Liver (tissue), 9 donors: ENCODE data around the gene CSNK2A2. TPM values are rescaled to one million over a fixed set of nuclear protein-coding genes. Genes with fewer than 3 reads are reported as not detected.

Source experiments
- DNase-seq: peaks from one replicate; pipeline ENCODE4 v3.0.0-alpha.2; 2017; ENCODE audit warnings: low spot score
- H3K27ac ChIP-seq, 2 donors: one replicate each; pipeline ENCODE4 v1.7.0; 2013; ENCODE audit warnings: inconsistent platforms in 2 of 2, low read length in 2 of 2, control low read depth in 1 of 2, low read depth in 1 of 2, mild to moderate bottlenecking in 1 of 2
- H3K27me3 ChIP-seq, 4 donors: one replicate each; pipeline versions ENCODE4 v1.6.1 to v1.7.0; 2013; ENCODE audit warnings: low read length in 3 of 4, inconsistent platforms in 1 of 4, mild to moderate bottlenecking in 1 of 4, moderate library complexity in 1 of 4; ENCODE audit not compliant: control insufficient read depth in 4 of 4, insufficient read depth in 4 of 4
- H3K36me3 ChIP-seq, 4 donors: one replicate each; pipeline versions ENCODE4 v1.6.1 to v1.7.0; 2013; ENCODE audit warnings: low read length in 3 of 4, mild to moderate bottlenecking in 3 of 4, low read depth in 1 of 4, moderate library complexity in 1 of 4; ENCODE audit not compliant: control insufficient read depth in 4 of 4, insufficient read depth in 3 of 4
- H3K4me1 ChIP-seq, 4 donors: one replicate each; pipeline versions ENCODE4 v1.6.1 to v1.7.0; 2013; ENCODE audit warnings: low read length in 3 of 4, mild to moderate bottlenecking in 3 of 4, moderate library complexity in 1 of 4; ENCODE audit not compliant: control insufficient read depth in 4 of 4, insufficient read depth in 4 of 4
- H3K4me3 ChIP-seq, 3 donors: one replicate each; pipeline versions ENCODE4 v1.6.1 to v1.7.0; 2013; ENCODE audit warnings: low read length in 3 of 3, control low read depth in 1 of 3, low read depth in 1 of 3, mild to moderate bottlenecking in 1 of 3
- H3K9ac ChIP-seq, 2 donors: one replicate each; pipeline ENCODE4 v1.7.0; 2013; ENCODE audit warnings: low read length in 2 of 2, mild to moderate bottlenecking in 2 of 2, moderate library complexity in 2 of 2, control low read depth in 1 of 2, low read depth in 1 of 2
- H3K9me3 ChIP-seq, 4 donors: one replicate each; pipeline versions ENCODE4 v1.6.1 to v1.7.0; 2013; ENCODE audit warnings: low read length in 3 of 4; ENCODE audit not compliant: control insufficient read depth in 4 of 4
- CTCF ChIP-seq: fragments of 150-350 bp; IDR thresholded peaks from 2 replicates; pipeline ENCODE4 v1.5.1; 2017; ENCODE audit warnings: improper control_type of control experiment, low read depth, low read length; ENCODE audit not compliant: missing input control
- EGR1 ChIP-seq, 2 donors: IDR thresholded peaks; 2 replicates each; pipeline ENCODE4 v1.6.1; 2016 to 2018; ENCODE audit warnings: antibody characterized with exemption in 2 of 2, low read depth in 2 of 2
- FOXA1 ChIP-seq: IDR thresholded peaks from 2 replicates; pipeline ENCODE4 v1.6.1; 2016; ENCODE audit warnings: antibody characterized with exemption
- FOXA2 ChIP-seq: IDR thresholded peaks from 2 replicates; pipeline ENCODE4 v1.6.1; 2016; ENCODE audit warnings: antibody characterized with exemption
- GABPA ChIP-seq, 2 donors: IDR thresholded peaks in 1 of 2; conservative IDR thresholded peaks in 1 of 2; 2 replicates each; pipeline ENCODE4 v1.6.1; 2016; ENCODE audit warnings: antibody characterized with exemption in 2 of 2, mild to moderate bottlenecking in 1 of 2, moderate library complexity in 1 of 2
- HNF4A ChIP-seq, 2 donors: conservative IDR thresholded peaks; 2 replicates each; pipeline ENCODE4 v1.6.1; 2016; ENCODE audit warnings: antibody characterized with exemption in 2 of 2, mild to moderate bottlenecking in 2 of 2
- HNF4G ChIP-seq: IDR thresholded peaks from 2 replicates; pipeline ENCODE4 v1.6.1; 2016; ENCODE audit warnings: antibody characterized with exemption
- JUND ChIP-seq, 2 donors: IDR thresholded peaks; 2 replicates each; pipeline ENCODE4 v1.6.1; 2016; ENCODE audit warnings: antibody characterized with exemption in 2 of 2
- NR2F2 ChIP-seq: IDR thresholded peaks from 2 replicates; pipeline ENCODE4 v1.6.1; 2016; ENCODE audit warnings: antibody characterized with exemption
- RAD21 ChIP-seq, 2 donors: IDR thresholded peaks; 2 replicates each; pipeline ENCODE4 v1.6.1; 2016; ENCODE audit warnings: antibody characterized with exemption in 2 of 2, mild to moderate bottlenecking in 2 of 2
- REST ChIP-seq: IDR thresholded peaks from 2 replicates; pipeline ENCODE4 v1.6.1; 2016; ENCODE audit warnings: antibody characterized with exemption, mild to moderate bottlenecking
- RXRA ChIP-seq, 2 donors: IDR thresholded peaks; 2 replicates each; pipeline ENCODE4 v1.6.1; 2017 to 2018; ENCODE audit warnings: antibody characterized with exemption in 2 of 2, mild to moderate bottlenecking in 1 of 2
- SP1 ChIP-seq: IDR thresholded peaks from 2 replicates; pipeline ENCODE4 v1.6.1; 2018; ENCODE audit warnings: antibody characterized with exemption, mild to moderate bottlenecking
- TAF1 ChIP-seq: conservative IDR thresholded peaks from 2 replicates; pipeline ENCODE4 v1.6.1; 2016; ENCODE audit warnings: antibody characterized with exemption, mild to moderate bottlenecking
- YY1 ChIP-seq: IDR thresholded peaks from 2 replicates; pipeline ENCODE4 v1.6.1; 2016; ENCODE audit warnings: antibody characterized with exemption, mild to moderate bottlenecking
- WGBS: extraction: QIAGEN DNeasy Blood & Tissue Kit; methylation state at CpG from one replicate; pipeline ENCODE4 v1.1.7; 2013; 5-methylcytosine and 5-hydroxymethylcytosine counted together
- polyA plus RNA-seq, 2 donors: library from polyadenylated mRNA; stranded (reverse) in 1 of 2; unstranded in 1 of 2; fragments of 200-250 nt in 1 of 2; fragments of >200 nt in 1 of 2; fragmentation: Nextera tagmentation in 1 of 2; extraction: Ambion mirVana in 1 of 2; gene quantifications; one replicate each; pipeline versions ENCODE4 v1.2.1 to v1.2.3, GENCODE V29; 2013 to 2015
- total RNA-seq, 2 donors: library from RNA; depleted of rRNA; stranded (reverse); fragments of >200 nt; gene quantifications; one replicate each; pipeline ENCODE4 v1.2.3, GENCODE V29; 2014
- TF ChIP-seq, protein P1 (sequence below): IDR thresholded peaks from 2 replicates; pipeline ENCODE4 v1.6.1; 2016; ENCODE audit warnings: antibody characterized with exemption
- TF ChIP-seq, protein P2 (sequence below): IDR thresholded peaks from 2 replicates; pipeline ENCODE4 v1.6.1; 2016; ENCODE audit warnings: antibody characterized with exemption
- TF ChIP-seq, protein P3 (sequence below): IDR thresholded peaks from 2 replicates; pipeline ENCODE4 v1.6.1; 2016; ENCODE audit warnings: antibody characterized with exemption
- donor health status: healthy.
- donor health status: healthy.
- donor health status: healthy.
- donor health status: healthy.
- donor health status: healthy.

Gene CSNK2A2
- total and polyA plus RNA-seq, 4 donors: 9.4 to 21.0 (median 14.7) TPM

- H3K4me1 ChIP-seq: peaks cover 0 to 41% (median 31%) of the 10 kb centered on the region in 4 donors
- peak within 1 kb of the TSS; percentile 78 to 96 (median 89) for H3K4me3 ChIP-seq
- no peaks in the 10 kb centered on the region for H3K27me3 ChIP-seq
- TF ChIP-seq, protein P1, sequence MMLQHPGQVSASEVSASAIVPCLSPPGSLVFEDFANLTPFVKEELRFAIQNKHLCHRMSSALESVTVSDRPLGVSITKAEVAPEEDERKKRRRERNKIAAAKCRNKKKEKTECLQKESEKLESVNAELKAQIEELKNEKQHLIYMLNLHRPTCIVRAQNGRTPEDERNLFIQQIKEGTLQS: peak; percentile 75
- TF ChIP-seq RXRA (IDR thresholded peaks at IDR 0.05): peak; percentile 87 to 93
- TF ChIP-seq, protein P2, sequence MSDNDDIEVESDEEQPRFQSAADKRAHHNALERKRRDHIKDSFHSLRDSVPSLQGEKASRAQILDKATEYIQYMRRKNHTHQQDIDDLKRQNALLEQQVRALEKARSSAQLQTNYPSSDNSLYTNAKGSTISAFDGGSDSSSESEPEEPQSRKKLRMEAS: peak; percentile 96
- TF ChIP-seq YY1: peak; percentile 96
- TF ChIP-seq EGR1 (IDR thresholded peaks at IDR 0.05; ENCODE audit: low read depth in 2 of 2): peak; percentile 51 to 81
- TF ChIP-seq FOXA2: peak; percentile 59
- peak; percentile 71 to 75 for TF ChIP-seq HNF4A (conservative IDR thresholded peaks at IDR 0.05)
- no peak for TF ChIP-seq FOXA1
- TF ChIP-seq SP1: peak; percentile 96
- TF ChIP-seq CTCF: no peak
- peak; percentile 75 to 79 for TF ChIP-seq JUND (IDR thresholded peaks at IDR 0.05)
- peak; percentile 86 for TF ChIP-seq REST
- peak; percentile 66 to 91 for TF ChIP-seq GABPA (IDR thresholded peaks at IDR 0.05 in 1 of 2, conservative IDR thresholded peaks at IDR 0.05 in 1 of 2)
- peak; percentile 72 for TF ChIP-seq TAF1
- TF ChIP-seq, protein P3, sequence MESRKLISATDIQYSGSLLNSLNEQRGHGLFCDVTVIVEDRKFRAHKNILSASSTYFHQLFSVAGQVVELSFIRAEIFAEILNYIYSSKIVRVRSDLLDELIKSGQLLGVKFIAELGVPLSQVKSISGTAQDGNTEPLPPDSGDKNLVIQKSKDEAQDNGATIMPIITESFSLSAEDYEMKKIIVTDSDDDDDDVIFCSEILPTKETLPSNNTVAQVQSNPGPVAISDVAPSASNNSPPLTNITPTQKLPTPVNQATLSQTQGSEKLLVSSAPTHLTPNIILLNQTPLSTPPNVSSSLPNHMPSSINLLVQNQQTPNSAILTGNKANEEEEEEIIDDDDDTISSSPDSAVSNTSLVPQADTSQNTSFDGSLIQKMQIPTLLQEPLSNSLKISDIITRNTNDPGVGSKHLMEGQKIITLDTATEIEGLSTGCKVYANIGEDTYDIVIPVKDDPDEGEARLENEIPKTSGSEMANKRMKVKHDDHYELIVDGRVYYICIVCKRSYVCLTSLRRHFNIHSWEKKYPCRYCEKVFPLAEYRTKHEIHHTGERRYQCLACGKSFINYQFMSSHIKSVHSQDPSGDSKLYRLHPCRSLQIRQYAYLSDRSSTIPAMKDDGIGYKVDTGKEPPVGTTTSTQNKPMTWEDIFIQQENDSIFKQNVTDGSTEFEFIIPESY: peak; percentile 86
- peak; percentile 47 to 50 for TF ChIP-seq RAD21 (IDR thresholded peaks at IDR 0.05)
- TF ChIP-seq NR2F2: peak; percentile 88
- peak; percentile 58 for TF ChIP-seq HNF4G
- peak; percentile 96 for DNase-seq
- 1% methylated on average over 70 of the region's 70 CpGs for WGBS
- H3K9me3 ChIP-seq: no peaks in the 10 kb centered on the region
- peak within 1 kb of the TSS; percentile 33 to 77 for H3K9ac ChIP-seq
- H3K36me3 ChIP-seq: no peaks in the 10 kb centered on the region
- H3K27ac ChIP-seq: peak within 1 kb of the TSS; percentile 88 to 95
Measured at GRCh38 chr16:58129097-58129936, 68.6 kb downstream of the CSNK2A2 start, which contains the start of gene CFAP20. TSS of gene CFAP20 (minus strand) at chr16:58129381. CDS start at chr16:58129115, 266 bp downstream.
